ENCODE measurements around the gene PDE8A. TPM values are rescaled to one million over a fixed set of nuclear protein-coding genes. Genes with fewer than 3 reads are reported as not detected.

The PDE8A gene
- total RNA-seq, 1 donor from 2014 or later, result 24.6 TPM

DNA sequence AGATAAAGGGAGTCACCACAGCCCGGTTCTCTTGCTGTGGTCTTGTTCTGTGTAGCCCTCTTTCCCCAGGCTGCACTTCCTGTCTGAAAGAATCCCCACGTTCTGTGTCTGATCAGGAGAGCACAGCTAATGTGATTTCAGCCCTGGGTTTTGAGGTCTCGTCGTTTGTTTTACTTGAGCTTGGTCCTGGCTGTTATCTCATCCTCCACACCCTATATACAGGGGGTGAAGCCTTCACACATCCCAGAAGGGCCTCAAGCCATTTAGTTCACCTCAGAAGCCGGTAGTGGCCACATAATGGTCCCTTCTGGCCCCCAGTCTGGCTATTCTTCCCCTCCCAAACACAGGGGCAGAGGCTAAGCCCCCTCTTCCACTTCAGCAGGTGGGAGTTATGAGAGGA is 115.6 kb downstream of the PDE8A start:
- TF ChIP-seq CTCF (conservative IDR thresholded peaks at IDR 0.05; ENCODE audit: low read depth, low read length), result no peak
- no peak overlapping the region for H3K4me3 ChIP-seq (ENCODE audit: low read depth, low read length)
- no peak for DNase-seq (ENCODE audit: low read depth)

DNA sequence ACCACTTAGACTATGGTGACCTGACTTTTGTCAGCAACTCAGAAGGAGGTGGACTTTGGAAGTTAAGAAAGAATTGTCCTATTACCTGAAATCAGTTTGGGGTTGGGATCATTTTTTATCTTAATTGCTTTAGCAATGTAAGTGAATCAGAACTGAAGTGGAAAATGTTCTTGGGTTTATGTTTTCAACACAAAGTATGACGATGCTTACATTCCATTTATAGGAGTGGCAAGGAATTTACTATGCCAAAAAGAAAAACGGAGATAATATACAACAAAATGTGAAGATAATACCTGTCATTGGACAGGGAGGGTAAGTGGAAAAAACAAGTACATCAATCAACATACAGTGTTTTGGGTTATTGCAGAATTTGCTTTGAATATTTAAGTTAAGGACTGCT is 116.1 kb downstream of the PDE8A start:
- no peak for DNase-seq (ENCODE audit: low read depth)
- TF ChIP-seq CTCF (conservative IDR thresholded peaks at IDR 0.05; ENCODE audit: low read depth, low read length), result no peak
- no peak overlapping the region for H3K4me3 ChIP-seq (ENCODE audit: low read depth, low read length)

DNA sequence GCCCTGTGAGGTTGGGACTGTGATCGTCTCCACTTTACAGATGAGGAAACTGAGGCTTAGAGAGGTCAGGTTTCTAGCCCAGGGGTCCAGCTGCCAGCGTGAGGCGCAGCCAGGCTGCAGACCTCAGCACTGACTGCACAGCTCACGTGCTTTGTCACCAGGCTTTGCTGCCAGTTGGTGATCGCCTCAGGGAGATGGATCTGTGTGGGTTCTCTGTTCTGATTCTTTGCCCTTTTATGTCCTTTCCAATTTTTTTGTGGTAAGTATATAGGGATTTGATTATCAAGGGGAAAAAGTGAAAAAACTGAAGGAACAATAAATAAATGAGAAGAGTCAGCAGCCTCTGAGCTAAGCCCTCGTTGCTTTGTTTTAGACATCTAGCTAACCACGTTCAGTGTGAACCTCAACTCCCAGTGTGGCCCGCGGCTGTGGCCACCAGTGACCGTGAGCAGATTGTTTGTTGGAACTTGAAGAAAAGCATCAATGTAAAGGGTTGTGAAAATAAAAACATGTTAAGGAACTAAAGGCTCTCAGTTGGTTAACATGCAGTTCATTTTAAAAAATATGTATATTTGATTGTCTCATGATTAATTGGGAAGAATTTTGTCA is 117.6 kb downstream of the PDE8A start:
- DNase-seq (ENCODE audit: low read depth), result no peak
- TF ChIP-seq CTCF (conservative IDR thresholded peaks at IDR 0.05; ENCODE audit: low read depth, low read length), result no peak
- no peak overlapping the region for H3K4me3 ChIP-seq (ENCODE audit: low read depth, low read length)

DNA sequence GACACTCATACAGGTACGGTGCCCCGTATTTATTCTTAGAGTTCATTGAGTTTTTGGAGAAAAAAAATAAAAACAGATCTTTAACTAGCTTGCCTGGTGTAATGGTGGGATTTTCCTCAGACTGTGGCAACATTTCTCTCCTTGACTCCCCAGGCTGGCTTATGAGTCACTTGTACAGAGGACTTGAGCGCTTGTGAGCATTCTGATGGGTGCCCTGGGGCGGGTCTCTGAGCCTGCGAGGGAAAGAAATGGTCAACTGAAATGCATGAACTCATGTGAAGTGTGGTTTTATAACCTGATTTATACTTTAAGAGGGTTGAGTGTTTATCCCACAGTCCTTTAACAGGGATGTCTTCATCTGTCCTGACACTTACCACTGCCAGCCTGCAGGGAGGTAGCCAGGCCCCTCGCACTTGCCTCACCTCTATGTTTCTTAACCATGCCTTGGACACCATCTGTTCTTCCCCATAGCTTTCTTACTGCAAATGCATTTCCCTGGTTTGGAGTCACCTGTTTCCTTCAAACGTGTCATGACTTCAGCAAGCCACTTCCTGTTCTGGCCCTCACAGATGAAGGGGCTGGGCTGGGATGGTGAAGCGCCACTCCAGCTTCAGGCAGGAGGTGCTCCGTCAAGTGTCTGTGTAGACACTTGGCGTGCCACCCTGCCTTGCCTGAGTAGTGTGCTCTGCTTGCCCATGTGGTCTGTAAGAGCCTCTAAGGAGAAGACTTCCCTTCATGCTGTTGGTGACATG is 118.7 kb downstream of the PDE8A start:
- DNase-seq (ENCODE audit: low read depth), result no peak
- no peak overlapping the region for H3K4me3 ChIP-seq (ENCODE audit: low read depth, low read length)
- no peak for TF ChIP-seq CTCF (conservative IDR thresholded peaks at IDR 0.05; ENCODE audit: low read depth, low read length)

- no peak for TF ChIP-seq CTCF (conservative IDR thresholded peaks at IDR 0.05; ENCODE audit: low read depth, low read length)
- no peak for DNase-seq (ENCODE audit: low read depth)
- H3K4me3 ChIP-seq (ENCODE audit: low read depth, low read length), result no peak overlapping the region
Observed at GRCh38 chr15:85104584-85104983, 122.9 kb downstream of the PDE8A start.

- DNase-seq (ENCODE audit: low read depth), result no peak
- no peak for TF ChIP-seq CTCF (conservative IDR thresholded peaks at IDR 0.05; ENCODE audit: low read depth, low read length)
- H3K4me3 ChIP-seq (ENCODE audit: low read depth, low read length), result no peak overlapping the region
Observed at GRCh38 chr15:85108136-85108535, 126.5 kb downstream of the PDE8A start.

DNA sequence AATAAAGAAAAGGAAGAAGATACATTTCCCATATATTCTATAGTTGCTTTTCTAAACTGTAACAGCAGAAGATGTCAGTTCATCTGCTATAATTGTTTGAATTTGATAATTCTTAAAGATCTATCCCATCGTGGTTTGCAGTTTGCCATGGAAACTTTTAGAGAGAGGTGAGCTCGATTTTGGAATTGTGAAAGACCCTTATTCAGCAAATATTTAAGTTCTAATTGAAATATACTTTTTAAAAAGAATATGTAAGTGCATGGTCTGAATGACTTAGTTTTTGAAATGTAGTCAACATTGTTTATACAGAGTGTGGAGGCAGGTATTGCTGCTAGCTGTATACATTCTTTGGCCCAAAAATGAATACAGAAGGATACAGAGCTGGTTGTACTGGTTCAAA is 127.7 kb downstream of the PDE8A start:
- no peak overlapping the region for H3K4me3 ChIP-seq (ENCODE audit: low read depth, low read length)
- TF ChIP-seq CTCF (conservative IDR thresholded peaks at IDR 0.05; ENCODE audit: low read depth, low read length), result no peak
- DNase-seq (ENCODE audit: low read depth), result no peak
